ENCODE measurements around the gene CHRNB2. TPM values are rescaled to one million over a fixed set of nuclear protein-coding genes. Genes with fewer than 3 reads are reported as not detected.

CHRNB2 gene
- total and polyA plus RNA-seq, 9 of the 15 experiments (the other 6 are each of a cell fraction or from before 2014, with no cell fraction given), result 0.01 TPM; not detected in 8

DNA sequence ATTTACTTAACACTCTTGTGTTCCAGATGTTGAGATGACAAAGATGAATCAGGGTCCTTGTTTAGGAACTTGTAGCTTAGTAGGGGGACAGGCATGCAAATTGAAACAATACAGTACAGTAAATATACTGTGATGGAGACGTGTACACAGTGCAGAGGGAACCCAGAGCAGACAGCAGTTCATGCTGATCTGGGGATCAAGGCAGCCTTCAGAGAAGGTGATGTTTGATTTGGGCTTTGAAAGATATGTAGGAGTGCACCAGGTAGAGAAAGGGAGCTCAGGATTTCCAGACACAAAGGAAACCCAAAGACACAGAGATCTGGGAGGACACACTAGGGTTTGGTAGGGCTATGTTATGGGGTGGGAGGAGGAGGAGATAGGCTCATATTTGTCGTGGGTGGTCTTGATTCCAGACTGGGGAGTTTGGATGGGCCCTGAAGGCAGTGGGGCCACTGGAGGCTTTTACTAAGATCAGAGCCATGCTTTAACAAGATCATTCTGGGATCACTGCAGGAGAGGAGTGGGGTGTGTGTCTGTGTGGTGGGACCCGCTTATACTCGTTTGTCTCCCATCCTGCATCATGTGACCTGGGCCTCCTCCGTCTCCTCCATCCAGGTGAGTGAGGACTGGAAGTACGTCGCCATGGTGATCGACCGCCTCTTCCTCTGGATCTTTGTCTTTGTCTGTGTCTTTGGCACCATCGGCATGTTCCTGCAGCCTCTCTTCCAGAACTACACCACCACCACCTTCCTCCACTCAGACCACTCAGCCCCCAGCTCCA, 7.8 kb downstream of the CHRNB2 start:
- ATAC-seq (no peak), DNase-seq (ENCODE audit: extremely low read depth in 1 of 4, low spot score in 3 of 4) (no peak), FAIRE-seq (no peak)
- no peaks in the 10 kb centered on the region for H3K9me3 ChIP-seq (replicated peaks; ENCODE audit: control insufficient read depth, insufficient read depth, low read depth, low read length)
- 23% methylated on average over 8 of the region's 10 CpGs for WGBS (ENCODE audit: insufficient coverage, low coverage, missing lambda C conversion rate)
- no peak overlapping the region for H3K27ac ChIP-seq (ENCODE audit: extremely low read depth, low read depth, low read length)
- POLR2A ChIA-PET, result interaction anchor here (0.6 to 1.4 kb wide), 6 partner anchors 14 to 296 kb away, joined by 3 to 5 read pairs (median 3); no protein-coding TSS in a partner anchor
- H4K20me1 ChIP-seq (replicated peaks; ENCODE audit: control insufficient read depth, insufficient read depth, low read length), result peaks cover 20% of the 10 kb centered on the region
- H2AFZ ChIP-seq (ENCODE audit: low read depth, low read length), result no peak overlapping the region
- H3K4me1 ChIP-seq (replicated peaks in 1 of 2; ENCODE audit: control insufficient read depth in 2 of 2, insufficient read depth in 2 of 2, low read length in 2 of 2), result peaks cover 0 to 9% of the 10 kb centered on the region in 2 experiments; a peak in 2 of 5 replicates
- H3K4me2 ChIP-seq (ENCODE audit: insufficient read depth, low read length), result no peak overlapping the region
- H3K9ac ChIP-seq (ENCODE audit: insufficient read depth in 1 of 2, low read depth in 2 of 2, low read length in 2 of 2), result no peak overlapping the region
- no peak overlapping the region for H3K4me3 ChIP-seq
- CTCF ChIA-PET (ENCODE audit: low intra/inter-chr PET ratio), result no interaction called here
- H3K79me2 ChIP-seq (ENCODE audit: control insufficient read depth, insufficient read depth, low read length), result no peaks in the 10 kb centered on the region
- H3K27me3 ChIP-seq (ENCODE audit: control insufficient read depth in 2 of 2, insufficient read depth in 2 of 2, low read length in 2 of 2), result peaks cover 19 to 36% of the 10 kb centered on the region in 2 experiments; a peak in 4 of 5 replicates
- H3K36me3 ChIP-seq (ENCODE audit: control insufficient read depth, insufficient read depth, low read length), result peaks cover 10% of the 10 kb centered on the region; the same call in 2 of the 3 replicates
- peaks cover 3% of the 10 kb centered on the region for H3K9me1 ChIP-seq (ENCODE audit: control insufficient read depth, insufficient read depth, low read length)
- BruUV-seq (replicated peaks), result no TSS peak
- intact Hi-C loops (cut with micrococcal nuclease) (no loop called here), in situ Hi-C loops (cut with MboI) (no loop called here)
- TF ChIP-seq, protein P1, sequence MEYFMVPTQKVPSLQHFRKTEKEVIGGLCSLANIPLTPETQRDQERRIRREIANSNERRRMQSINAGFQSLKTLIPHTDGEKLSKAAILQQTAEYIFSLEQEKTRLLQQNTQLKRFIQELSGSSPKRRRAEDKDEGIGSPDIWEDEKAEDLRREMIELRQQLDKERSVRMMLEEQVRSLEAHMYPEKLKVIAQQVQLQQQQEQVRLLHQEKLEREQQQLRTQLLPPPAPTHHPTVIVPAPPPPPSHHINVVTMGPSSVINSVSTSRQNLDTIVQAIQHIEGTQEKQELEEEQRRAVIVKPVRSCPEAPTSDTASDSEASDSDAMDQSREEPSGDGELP (CRISPR knock-in tag; IDR thresholded peaks at IDR 0.05; ENCODE audit: borderline replicate concordance), result no peak
- TF ChIP-seq ZBTB33 (CRISPR knock-in tag; IDR thresholded peaks at IDR 0.05), result no peak
- no peak for TF ChIP-seq XRCC5 (IDR thresholded peaks at IDR 0.05; ENCODE audit: low read depth, low read length)
- TF ChIP-seq POLR2A (conservative IDR thresholded peaks at IDR 0.05), result no peak
- TF ChIP-seq HDAC6 (IDR thresholded peaks at IDR 0.05; ENCODE audit: low read depth, low read length), result no peak
- TF ChIP-seq EHMT2 (IDR thresholded peaks at IDR 0.05), result no peak
- no peak for TF ChIP-seq TFE3 (CRISPR knock-in tag; IDR thresholded peaks at IDR 0.05)
- no peak for TF ChIP-seq ZNF239 (CRISPR knock-in tag; IDR thresholded peaks at IDR 0.05)
- TF ChIP-seq ZNF311 (CRISPR knock-in tag; IDR thresholded peaks at IDR 0.05), result no peak
